NCI-H2029 treated with DMSO at 0.1 percent for 48 hours (cell line): ENCODE results near the gene CCR2.
"Not testable (repeated sequence)": the region's sequence is repeated elsewhere in the genome, so short reads cannot be mapped to it uniquely, and the experiment has no call there.

Experiments
- DNase-seq: peaks from one replicate; lab custom pipeline; 2025; lab: John Stamatoyannopoulos, UW

The CCR2 gene

GRCh38 chr3:46402902-46403301 lies 49.0 kb downstream of the CCR2 start:
- not testable (repeated sequence) for DNase-seq

- peak; percentile 74 for DNase-seq
Observed at GRCh38 chr3:46405301-46406019, 51.5 kb downstream of the CCR2 start.

- DNase-seq = no peak
Observed at GRCh38 chr3:46406443-46406787, 52.5 kb downstream of the CCR2 start.

- no peak for DNase-seq
Observed at GRCh38 chr3:46406788-46407611, 53.1 kb downstream of the CCR2 start, which contains the start of the genes CCR5AS and CCRL2. Gene CCR5AS, minus strand, starts transcription at chr3:46407066. Gene CCRL2, plus strand, starts transcription at chr3:46407259. Its CDS starts 821 bp downstream, at chr3:46408080.

GRCh38 chr3:46407970-46408369 lies 54.1 kb downstream of the CCR2 start:
- DNase-seq = no peak

GRCh38 chr3:46408853-46409252 lies 54.9 kb downstream of the CCR2 start:
- no peak for DNase-seq

GRCh38 chr3:46409739-46410489 lies 56.0 kb downstream of the CCR2 start:
- no peak for DNase-seq
